Measurements from ENCODE around the gene MTPN.

DNA sequence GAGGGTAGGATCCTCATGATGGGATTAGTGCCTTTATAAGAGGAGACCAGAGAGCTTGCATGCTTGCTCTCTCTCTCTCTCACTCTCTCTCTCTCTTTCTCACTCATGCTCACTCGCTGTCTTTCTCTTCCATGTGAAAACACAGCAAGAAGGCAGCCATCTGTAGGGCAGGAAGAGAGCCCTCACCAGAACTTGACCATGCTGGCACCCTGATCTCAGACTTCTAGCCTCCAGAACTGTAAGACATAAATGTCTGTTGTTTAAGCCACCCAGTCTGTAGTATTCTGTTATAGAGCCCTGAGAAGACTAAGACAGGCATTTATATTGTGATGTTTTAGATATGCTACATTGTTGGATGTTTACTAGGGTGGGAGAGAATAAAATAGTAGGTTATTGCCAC, 43.4 kb upstream of the MTPN start:
- TF ChIP-seq, protein P1, sequence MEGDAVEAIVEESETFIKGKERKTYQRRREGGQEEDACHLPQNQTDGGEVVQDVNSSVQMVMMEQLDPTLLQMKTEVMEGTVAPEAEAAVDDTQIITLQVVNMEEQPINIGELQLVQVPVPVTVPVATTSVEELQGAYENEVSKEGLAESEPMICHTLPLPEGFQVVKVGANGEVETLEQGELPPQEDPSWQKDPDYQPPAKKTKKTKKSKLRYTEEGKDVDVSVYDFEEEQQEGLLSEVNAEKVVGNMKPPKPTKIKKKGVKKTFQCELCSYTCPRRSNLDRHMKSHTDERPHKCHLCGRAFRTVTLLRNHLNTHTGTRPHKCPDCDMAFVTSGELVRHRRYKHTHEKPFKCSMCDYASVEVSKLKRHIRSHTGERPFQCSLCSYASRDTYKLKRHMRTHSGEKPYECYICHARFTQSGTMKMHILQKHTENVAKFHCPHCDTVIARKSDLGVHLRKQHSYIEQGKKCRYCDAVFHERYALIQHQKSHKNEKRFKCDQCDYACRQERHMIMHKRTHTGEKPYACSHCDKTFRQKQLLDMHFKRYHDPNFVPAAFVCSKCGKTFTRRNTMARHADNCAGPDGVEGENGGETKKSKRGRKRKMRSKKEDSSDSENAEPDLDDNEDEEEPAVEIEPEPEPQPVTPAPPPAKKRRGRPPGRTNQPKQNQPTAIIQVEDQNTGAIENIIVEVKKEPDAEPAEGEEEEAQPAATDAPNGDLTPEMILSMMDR (conservative IDR thresholded peaks at IDR 0.05 in 1 of 2, IDR thresholded peaks at IDR 0.05 in 1 of 2; ENCODE audit: low read depth in 1 of 2, low read length in 2 of 2): no peak
- TF ChIP-seq EZH2 (IDR thresholded peaks at IDR 0.05; ENCODE audit: low read length, missing control alignments): no peak

Measured in fibroblast of lung (primary cell).